ENCODE data around the gene DIPK1C. TPM values are rescaled to one million over a fixed set of nuclear protein-coding genes. Genes with fewer than 3 reads are reported as not detected.

Gene DIPK1C
- total RNA-seq, 4 donors from 2014 or later, result 0.13 to 0.42 TPM; not detected in 2

- 85 to 97% methylated on average over 5 to 11 of the region's 16 CpGs for WGBS, 2 donors (ENCODE audit: low coverage in 1 of 2)
- Histone ChIP-seq H3K27me3 (no peaks in the 10 kb centered on the region), H3K36me3 (no peaks in the 10 kb centered on the region), H3K9me3 (no peaks in the 10 kb centered on the region), H3K27ac (no peak overlapping the region), H3K4me1 (peaks cover 0 to 3% (median 0%) of the 10 kb centered on the region in 3 donors), H3K4me3 (no peak overlapping the region)
- no peak for ATAC-seq
- TF ChIP-seq EP300 (IDR thresholded peaks at IDR 0.05) (no peak), POLR2AphosphoS5 (IDR thresholded peaks at IDR 0.05) (no peak), CTCF (IDR thresholded peaks at IDR 0.05) (no peak), POLR2A (IDR thresholded peaks at IDR 0.05) (no peak)
Measured at GRCh38 chr18:74479486-74480148, 22.5 kb upstream of the DIPK1C start.

- 82 to 89% methylated on average over 3 to 6 of the region's 6 CpGs for WGBS, 2 donors (ENCODE audit: low coverage in 1 of 2)
- TF ChIP-seq CTCF (IDR thresholded peaks at IDR 0.05) (no peak), POLR2A (IDR thresholded peaks at IDR 0.05) (no peak), POLR2AphosphoS5 (IDR thresholded peaks at IDR 0.05) (no peak)
Measured at GRCh38 chr18:74478880-74479279, 21.8 kb upstream of the DIPK1C start.

GRCh38 chr18:74478316-74478715 lies 21.2 kb upstream of the DIPK1C start:
- 100% methylated on average over 2 of the region's 7 CpGs; no CpG with 5 or more reads in 1 of the 2 donors for WGBS, 2 donors (ENCODE audit: low coverage in 1 of 2)
- Histone ChIP-seq H3K36me3 (no peaks in the 10 kb centered on the region), H3K4me1 (no peaks in the 10 kb centered on the region), H3K9me3 (no peaks in the 10 kb centered on the region), H3K27ac (no peak overlapping the region), H3K4me3 (no peak overlapping the region), H3K27me3 (no peaks in the 10 kb centered on the region)
- TF ChIP-seq POLR2A (IDR thresholded peaks at IDR 0.05), result no peak
- TF ChIP-seq POLR2AphosphoS5 (IDR thresholded peaks at IDR 0.05), result no peak
- no peak for ATAC-seq

More at GRCh38 chr18:74478880-74479279, 21.8 kb upstream of the DIPK1C start:
- H3K27ac ChIP-seq, result no peak overlapping the region
- H3K27me3 ChIP-seq, result no peaks in the 10 kb centered on the region
- no peaks in the 10 kb centered on the region for H3K4me1 ChIP-seq
- H3K36me3 ChIP-seq, result no peaks in the 10 kb centered on the region
- no peak overlapping the region for H3K4me3 ChIP-seq
- H3K9me3 ChIP-seq, result no peaks in the 10 kb centered on the region
- no peak for ATAC-seq

GRCh38 chr18:74477771-74478170 lies 20.7 kb upstream of the DIPK1C start:
- no peak for ATAC-seq
- H3K4me1 ChIP-seq, result no peaks in the 10 kb centered on the region
- H3K4me3 ChIP-seq, result no peak overlapping the region
- H3K9me3 ChIP-seq, result no peaks in the 10 kb centered on the region
- TF ChIP-seq POLR2A (IDR thresholded peaks at IDR 0.05) (no peak), EP300 (IDR thresholded peaks at IDR 0.05) (no peak)
- H3K36me3 ChIP-seq, result no peaks in the 10 kb centered on the region
- no peak overlapping the region for H3K27ac ChIP-seq
- 83 to 90% methylated on average over 2 to 8 of the region's 8 CpGs for WGBS, 2 donors (ENCODE audit: low coverage in 1 of 2)
- no peaks in the 10 kb centered on the region for H3K27me3 ChIP-seq

- TF ChIP-seq POLR2AphosphoS5 (IDR thresholded peaks at IDR 0.05) (no peak), CTCF (IDR thresholded peaks at IDR 0.05) (peak in 3 of 4 experiments; percentile 17 to 58 (median 42))
- WGBS, 2 donors (ENCODE audit: low coverage in 1 of 2), result 15 to 18% methylated on average over 4 to 6 of the region's 6 CpGs
- no peaks in the 10 kb centered on the region for H3K9me3 ChIP-seq
- H3K36me3 ChIP-seq, result no peaks in the 10 kb centered on the region
- H3K4me3 ChIP-seq, result no peak overlapping the region
- H3K27ac ChIP-seq, result no peak overlapping the region
- H3K4me1 ChIP-seq, result no peaks in the 10 kb centered on the region
- ATAC-seq, result no peak
- H3K27me3 ChIP-seq, result no peaks in the 10 kb centered on the region
Measured at GRCh38 chr18:74476140-74476539, 19.0 kb upstream of the DIPK1C start.

- 93% methylated on average over 2 to 3 of the region's 3 CpGs for WGBS, 2 donors (ENCODE audit: low coverage in 1 of 2)
- H3K36me3 ChIP-seq, result no peaks in the 10 kb centered on the region
- no peak for ATAC-seq
- H3K27ac ChIP-seq, result no peak overlapping the region
- no peaks in the 10 kb centered on the region for H3K9me3 ChIP-seq
- no peak overlapping the region for H3K4me3 ChIP-seq
- peaks cover 0 to 4% (median 0%) of the 10 kb centered on the region in 3 donors for H3K4me1 ChIP-seq
- H3K27me3 ChIP-seq, result no peaks in the 10 kb centered on the region
- TF ChIP-seq CTCF (IDR thresholded peaks at IDR 0.05) (no peak), POLR2AphosphoS5 (IDR thresholded peaks at IDR 0.05) (no peak), POLR2A (IDR thresholded peaks at IDR 0.05) (no peak), EP300 (IDR thresholded peaks at IDR 0.05) (no peak)
Measured at GRCh38 chr18:74473976-74474640, 17.0 kb upstream of the DIPK1C start.

Measured in gastroesophageal sphincter (tissue), 4 donors.